Caco-2 (cell line): Measurements from ENCODE around the gene SLC5A5. TPM values are rescaled to one million over a fixed set of nuclear protein-coding genes. Genes with fewer than 3 reads are reported as not detected.

ENCODE experiments used
- BruUV-seq: library from RNA; stranded (reverse); fragments of 400-500 nt; replicated peaks from 2 replicates; lab custom pipeline; 2021; lab: Mats Ljungman, UMichigan
- CTCF ChIA-PET: fragments of 300-600 bp; sonication (Branson Sonifier 250); formaldehyde crosslinking; loops from one replicate; lab custom pipeline; 2022; ENCODE audit warnings: antibody characterized with exemption; lab: Charles Lee
- POLR2A ChIA-PET: fragments of 300-600 bp; sonication (Branson Sonifier 250); formaldehyde crosslinking; loops from one replicate; lab custom pipeline; 2022; ENCODE audit warnings: antibody characterized with exemption; lab: Charles Lee
- DNase-seq, 2 experiments: peaks; one replicate each; pipeline versions ENCODE4 v3.0.0 to v3.0.0-alpha.2; 2020 to 2022
- H3K27me3 ChIP-seq: replicated peaks from 2 replicates; pipeline ENCODE4 v1.6.0; 2011; ENCODE audit warnings: low read length; ENCODE audit not compliant: control insufficient read depth, insufficient read depth
- H3K36me3 ChIP-seq: 2 replicates; pipeline ENCODE4 v1.5.1; 2011; ENCODE audit warnings: low read length; ENCODE audit not compliant: control insufficient read depth, insufficient read depth
- H3K4me1 ChIP-seq: fragments of 250-450 bp; sonication (Bioruptor Pico); 2 replicates; pipeline ENCODE4 v1.5.1; 2020; ENCODE audit warnings: mild to moderate bottlenecking
- H3K4me3 ChIP-seq: 2 replicates; pipeline ENCODE4 v1.5.1; 2011; ENCODE audit warnings: low read depth, mild to moderate bottlenecking, control low read depth, low read length
- H3K9me3 ChIP-seq: fragments of 250-450 bp; sonication (Bioruptor Pico); 2 replicates; pipeline ENCODE4 v1.5.1; 2020; ENCODE audit warnings: mild to moderate bottlenecking, moderate library complexity
- H3K27ac Mint-ChIP-seq: one replicate; pipeline ENCODE4 v1.8.0; 2022; ENCODE audit warnings: mixed read lengths; ENCODE audit not compliant: unreplicated experiment
- H3K27me3 Mint-ChIP-seq: one replicate; pipeline ENCODE4 v1.8.0; 2022; ENCODE audit warnings: mixed read lengths; ENCODE audit not compliant: insufficient read depth, unreplicated experiment
- H3K36me3 Mint-ChIP-seq: one replicate; pipeline ENCODE4 v1.8.0; 2022; ENCODE audit warnings: mild to moderate bottlenecking, mixed read lengths; ENCODE audit not compliant: insufficient read depth, unreplicated experiment
- H3K4me1 Mint-ChIP-seq: one replicate; pipeline ENCODE4 v1.8.0; 2022; ENCODE audit warnings: low read depth, mixed read lengths; ENCODE audit not compliant: unreplicated experiment
- H3K4me3 Mint-ChIP-seq: one replicate; pipeline ENCODE4 v1.8.0; 2022; ENCODE audit warnings: mild to moderate bottlenecking, moderate library complexity, mixed read lengths; ENCODE audit not compliant: unreplicated experiment
- H3K9me3 Mint-ChIP-seq: one replicate; pipeline ENCODE4 v1.8.0; 2022; ENCODE audit warnings: mixed read lengths; ENCODE audit not compliant: unreplicated experiment
- CTCF ChIP-seq, 2 experiments: fragments of 200-600 bp in 1 of 2; IDR thresholded peaks; 1 replicate in 1 of 2; 2 replicates in 1 of 2; pipeline versions ENCODE4 v1.5.1 to v1.8.0; 2011 to 2022; ENCODE audit warnings: antibody characterized with exemption in 1 of 2, control low read depth in 1 of 2, inconsistent platforms in 1 of 2, low read depth in 1 of 2, low read length in 1 of 2, mild to moderate bottlenecking in 1 of 2, moderate library complexity in 1 of 2; ENCODE audit not compliant: insufficient read depth in 1 of 2, severe bottlenecking in 1 of 2, unreplicated experiment in 1 of 2
- intact Hi-C: fragments of 100-400 bp; cut with micrococcal nuclease; formaldehyde crosslinking; loops from one replicate; pipeline ENCODE4 v1.10.0; 2022; ENCODE audit not compliant: unreplicated experiment
- total RNA-seq: library from RNA; stranded (reverse); gene quantifications from 2 replicates; pipeline ENCODE4 v1.2.3, GENCODE V29; 2022

SLC5A5 gene
- total RNA-seq, 1 experiment from 2014 or later: 0.43 TPM

- Mint-ChIP-seq H3K4me3 (no peak overlapping the region), H3K4me1 (no peaks in the 10 kb centered on the region), H3K9me3 (no peaks in the 10 kb centered on the region), H3K36me3 (no peaks in the 10 kb centered on the region), H3K27ac (no peak overlapping the region), H3K27me3 (peaks cover 8% of the 10 kb centered on the region)
- Histone ChIP-seq H3K9me3 (no peaks in the 10 kb centered on the region), H3K27me3 (no peaks in the 10 kb centered on the region), H3K36me3 (no peaks in the 10 kb centered on the region), H3K4me3 (no peak overlapping the region), H3K4me1 (no peaks in the 10 kb centered on the region)
- intact Hi-C loops: no loop called here
- POLR2A ChIA-PET: no interaction called here
- no peak for TF ChIP-seq CTCF (IDR thresholded peaks at IDR 0.05; ENCODE audit: insufficient read depth in 1 of 2, low read depth in 1 of 2, low read length in 1 of 2, severe bottlenecking in 1 of 2, unreplicated experiment in 1 of 2)
- CTCF ChIA-PET: no interaction called here
- no TSS peak for BruUV-seq
- no peak for DNase-seq
Observed at GRCh38 chr19:17888260-17888659, 16.5 kb downstream of the SLC5A5 start.

- BruUV-seq: no TSS peak
- Mint-ChIP-seq H3K27ac (no peak overlapping the region), H3K27me3 (peaks cover 12% of the 10 kb centered on the region), H3K4me3 (no peak overlapping the region), H3K4me1 (no peaks in the 10 kb centered on the region), H3K36me3 (no peaks in the 10 kb centered on the region), H3K9me3 (no peaks in the 10 kb centered on the region)
- DNase-seq: peak; percentile 59 to 70
- Histone ChIP-seq H3K36me3 (no peaks in the 10 kb centered on the region), H3K27me3 (no peaks in the 10 kb centered on the region), H3K9me3 (no peaks in the 10 kb centered on the region), H3K4me1 (no peaks in the 10 kb centered on the region), H3K4me3 (no peak overlapping the region)
- CTCF ChIA-PET: no interaction called here
- TF ChIP-seq CTCF (IDR thresholded peaks at IDR 0.05; ENCODE audit: insufficient read depth in 1 of 2, low read depth in 1 of 2, low read length in 1 of 2, severe bottlenecking in 1 of 2, unreplicated experiment in 1 of 2): no peak
- POLR2A ChIA-PET: no interaction called here
- intact Hi-C loops: no loop called here
Observed at GRCh38 chr19:17889609-17890214, 18.0 kb downstream of the SLC5A5 start.

- no peaks in the 10 kb centered on the region for H3K36me3 Mint-ChIP-seq
- peaks cover 15% of the 10 kb centered on the region for H3K27me3 Mint-ChIP-seq
- H3K9me3 ChIP-seq: no peaks in the 10 kb centered on the region
- no peaks in the 10 kb centered on the region for H3K4me1 ChIP-seq
- no TSS peak for BruUV-seq
- intact Hi-C loops: no loop called here
- ChIA-PET POLR2A (no interaction called here), CTCF (no interaction called here)
- no peak overlapping the region for H3K4me3 Mint-ChIP-seq
- H3K36me3 ChIP-seq: no peaks in the 10 kb centered on the region
- no peak for TF ChIP-seq CTCF (IDR thresholded peaks at IDR 0.05; ENCODE audit: insufficient read depth in 1 of 2, low read depth in 1 of 2, low read length in 1 of 2, severe bottlenecking in 1 of 2, unreplicated experiment in 1 of 2)
- no peak for DNase-seq
- H3K27ac Mint-ChIP-seq: no peak overlapping the region
- no peaks in the 10 kb centered on the region for H3K4me1 Mint-ChIP-seq
- H3K9me3 Mint-ChIP-seq: no peaks in the 10 kb centered on the region
- no peak overlapping the region for H3K4me3 ChIP-seq
- H3K27me3 ChIP-seq: no peaks in the 10 kb centered on the region
Observed at GRCh38 chr19:17893766-17894165, 22.0 kb downstream of the SLC5A5 start.
